T-cell (primary cell): Measurements from ENCODE around the gene TAS2R7. TPM values are rescaled to one million over a fixed set of nuclear protein-coding genes. Genes with fewer than 3 reads are reported as not detected.

ENCODE experiments used
- ATAC-seq, 4 experiments: fragments of 200-7000 bp in 3 of 4; fragments of 150-1000 bp in 1 of 4; cut with Tn5 transposase; replicated peaks in 1 of 4; 1 replicate in 3 of 4; 2 replicates in 1 of 4; pipeline ENCODE4 v1.10.0; 2021; ENCODE audit warnings: moderate library complexity in 3 of 4, mild to moderate bottlenecking in 2 of 4, moderate number of reproducible peaks in 1 of 4
- CTCF ChIA-PET, 2 donors: fragments of 300-600 bp; sonication (Branson Sonifier 250); formaldehyde crosslinking; loops; one replicate each; lab custom pipeline; 2022; ENCODE audit warnings: antibody characterized with exemption in 2 of 2; lab: Charles Lee
- POLR2A ChIA-PET, 2 donors: fragments of 300-600 bp; sonication (Branson Sonifier 250); formaldehyde crosslinking; loops; one replicate each; lab custom pipeline; 2022; ENCODE audit warnings: antibody characterized with exemption in 2 of 2; lab: Charles Lee
- DNase-seq, 35 experiments: peaks; one replicate each; pipeline versions ENCODE4 v3.0.0 to v3.0.0-alpha.2; 2013 to 2023
- H3K27ac ChIP-seq: one replicate; pipeline ENCODE4 v1.5.1; 2013; ENCODE audit warnings: low read length
- H3K27me3 ChIP-seq, 2 experiments: replicated peaks in 1 of 2; 1 replicate in 1 of 2; 2 replicates in 1 of 2; pipeline versions ENCODE4 v1.6.1 to v1.7.0; 2013; ENCODE audit warnings: low read length in 1 of 2, mixed read lengths in 1 of 2; ENCODE audit not compliant: control insufficient read depth in 2 of 2, insufficient read depth in 2 of 2; ENCODE audit errors: extremely low read depth in 1 of 2
- H3K36me3 ChIP-seq, 2 donors: 1 replicate in 1 of 2; 2 replicates in 1 of 2; pipeline versions ENCODE4 v1.6.1 to v1.7.0; 2013; ENCODE audit warnings: low read length in 1 of 2; ENCODE audit not compliant: control insufficient read depth in 2 of 2, insufficient read depth in 1 of 2; ENCODE audit errors: extremely low read depth in 1 of 2
- H3K4me1 ChIP-seq, 2 experiments: 1 replicate in 1 of 2; 2 replicates in 1 of 2; pipeline versions ENCODE4 v1.6.1 to v1.7.0; 2013; ENCODE audit warnings: low read length in 2 of 2, mixed read lengths in 1 of 2; ENCODE audit not compliant: insufficient read depth in 2 of 2, control insufficient read depth in 1 of 2; ENCODE audit errors: extremely low read depth in 1 of 2
- H3K4me3 ChIP-seq, 2 donors: 1 replicate in 1 of 2; 2 replicates in 1 of 2; pipeline versions ENCODE4 v1.5.1 to v1.7.0; 2013; ENCODE audit warnings: mild to moderate bottlenecking in 2 of 2, low read length in 1 of 2, moderate library complexity in 1 of 2; ENCODE audit not compliant: control insufficient read depth in 1 of 2; ENCODE audit errors: extremely low read depth in 1 of 2
- H3K9me3 ChIP-seq: 2 replicates; pipeline ENCODE4 v1.7.0; 2013
- H3K27ac Mint-ChIP-seq, 2 donors: one replicate each; pipeline ENCODE4 v1.8.0; 2020 to 2021; ENCODE audit warnings: mild to moderate bottlenecking in 2 of 2, mixed read lengths in 2 of 2
- H3K27me3 Mint-ChIP-seq, 2 donors: one replicate each; pipeline ENCODE4 v1.8.0; 2021 to 2022; ENCODE audit warnings: mixed read lengths in 2 of 2
- H3K36me3 Mint-ChIP-seq: one replicate; pipeline ENCODE4 v1.8.0; 2021; ENCODE audit warnings: mixed read lengths
- H3K4me1 Mint-ChIP-seq, 3 donors: one replicate each; pipeline ENCODE4 v1.8.0; 2020 to 2022; ENCODE audit warnings: mixed read lengths in 3 of 3, mild to moderate bottlenecking in 1 of 3
- H3K4me3 Mint-ChIP-seq, 3 donors: one replicate each; pipeline ENCODE4 v1.8.0; 2020 to 2022; ENCODE audit warnings: mild to moderate bottlenecking in 3 of 3, mixed read lengths in 3 of 3, moderate library complexity in 3 of 3
- H3K9me3 Mint-ChIP-seq, 3 donors: one replicate each; pipeline ENCODE4 v1.8.0; 2020 to 2022; ENCODE audit warnings: mixed read lengths in 3 of 3
- WGBS: methylation state at CpG from one replicate; pipeline ENCODE4 v1.1.5; 2013; ENCODE audit warnings: missing lambda C conversion rate; ENCODE audit not compliant: insufficient coverage; 5-methylcytosine and 5-hydroxymethylcytosine counted together
- total RNA-seq, 35 experiments: library from RNA in 6 of 35; stranded (reverse) in 6 of 35; fragments of 120-200 nt in 1 of 35; gene quantifications; one replicate each; pipeline versions ENCODE4 v1.2.1 to v1.2.4 and lab custom pipeline; 2013 to 2026

The TAS2R7 gene, protein sequence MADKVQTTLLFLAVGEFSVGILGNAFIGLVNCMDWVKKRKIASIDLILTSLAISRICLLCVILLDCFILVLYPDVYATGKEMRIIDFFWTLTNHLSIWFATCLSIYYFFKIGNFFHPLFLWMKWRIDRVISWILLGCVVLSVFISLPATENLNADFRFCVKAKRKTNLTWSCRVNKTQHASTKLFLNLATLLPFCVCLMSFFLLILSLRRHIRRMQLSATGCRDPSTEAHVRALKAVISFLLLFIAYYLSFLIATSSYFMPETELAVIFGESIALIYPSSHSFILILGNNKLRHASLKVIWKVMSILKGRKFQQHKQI
- total RNA-seq (not detected), total RNA-seq (lab: John Stamatoyannopoulos, UW) (0 to 0.14 (median 0) reads per million in 29 experiments)
- not detected for total RNA-seq (2013)

GRCh38 chr12:10802587-10802986 is at the start of gene TAS2R7:
Gene TAS2R7, minus strand, starts transcription at chr12:10802627. Its CDS starts 57 bp downstream, at chr12:10802570.
- no CpG with 5 or more reads among the region's 4 CpGs for WGBS
- peaks cover 30 to 36% of the 10 kb centered on the region in 2 donors for H3K27me3 Mint-ChIP-seq
- Histone ChIP-seq H3K27ac (no peak within 1 kb of the TSS), H3K9me3 (no peaks in the 10 kb centered on the region), H3K36me3 (no peaks in the 10 kb centered on the region), H3K27me3 (peaks cover 0 to 3% of the 10 kb centered on the region in 2 experiments), H3K4me3 (no peak within 1 kb of the TSS), H3K4me1 (no peaks in the 10 kb centered on the region)
- H3K36me3 Mint-ChIP-seq, result no peaks in the 10 kb centered on the region
- no peaks in the 10 kb centered on the region for H3K4me1 Mint-ChIP-seq
- ChIA-PET CTCF (no interaction called here), POLR2A (no interaction called here)
- ATAC-seq (no peak), DNase-seq (no peak)
- H3K4me3 Mint-ChIP-seq, result no peak within 1 kb of the TSS
- no peak within 1 kb of the TSS for H3K27ac Mint-ChIP-seq
- H3K9me3 Mint-ChIP-seq, result no peaks in the 10 kb centered on the region

DNA sequence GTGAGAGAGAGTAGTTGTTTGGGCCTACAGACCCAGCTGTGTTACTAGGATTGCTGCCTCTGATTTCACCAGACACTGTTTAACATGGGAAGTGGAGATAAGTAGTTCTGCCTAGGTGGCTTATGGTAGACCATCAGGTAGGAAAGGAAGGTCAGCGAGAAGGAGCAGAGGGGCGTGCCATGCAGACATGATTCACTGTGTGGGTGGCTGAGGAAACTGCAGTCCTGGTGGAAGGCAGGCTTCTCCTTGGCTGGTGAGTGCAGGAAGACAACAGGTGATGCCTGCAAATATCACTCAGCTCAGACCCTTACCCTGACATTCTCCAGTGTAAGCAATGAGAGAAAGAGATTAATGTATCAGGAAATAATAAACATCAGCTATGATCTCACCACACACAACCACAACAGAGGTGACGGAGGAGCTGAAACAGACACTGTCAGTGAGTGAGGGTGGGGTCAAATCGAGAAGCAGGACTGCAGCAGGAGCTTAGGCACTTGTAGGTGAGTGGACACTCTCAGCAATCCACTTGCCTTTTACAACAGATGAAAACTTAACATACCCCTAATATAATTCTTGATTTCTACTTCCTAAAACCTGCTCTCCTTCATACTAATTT is 48.9 kb upstream of the TAS2R7 start:
- peaks cover 64% of the 10 kb centered on the region for H3K36me3 Mint-ChIP-seq
- no peak overlapping the region for H3K27ac Mint-ChIP-seq
- POLR2A ChIA-PET, result no interaction called here
- peaks cover 2 to 6% of the 10 kb centered on the region in 2 donors for H3K36me3 ChIP-seq
- H3K4me1 ChIP-seq, result peaks cover 0 to 30% of the 10 kb centered on the region in 2 experiments
- no peak overlapping the region for H3K4me3 ChIP-seq
- H3K4me3 Mint-ChIP-seq, result no peak overlapping the region
- DNase-seq (peak in 2 of 35 experiments; percentile 1 to 7), ATAC-seq (no peak)
- peaks cover 0 to 6% (median 0%) of the 10 kb centered on the region in 3 donors for H3K9me3 Mint-ChIP-seq
- CTCF ChIA-PET, result no interaction called here
- WGBS, result 83% methylated on average over 2 of the region's 4 CpGs
- H3K27me3 ChIP-seq, result no peaks in the 10 kb centered on the region
- H3K4me1 Mint-ChIP-seq, result peaks cover 47 to 60% (median 55%) of the 10 kb centered on the region in 3 donors
- H3K9me3 ChIP-seq, result peaks cover 2% of the 10 kb centered on the region
- H3K27ac ChIP-seq, result no peak overlapping the region
- no peaks in the 10 kb centered on the region for H3K27me3 Mint-ChIP-seq

DNA sequence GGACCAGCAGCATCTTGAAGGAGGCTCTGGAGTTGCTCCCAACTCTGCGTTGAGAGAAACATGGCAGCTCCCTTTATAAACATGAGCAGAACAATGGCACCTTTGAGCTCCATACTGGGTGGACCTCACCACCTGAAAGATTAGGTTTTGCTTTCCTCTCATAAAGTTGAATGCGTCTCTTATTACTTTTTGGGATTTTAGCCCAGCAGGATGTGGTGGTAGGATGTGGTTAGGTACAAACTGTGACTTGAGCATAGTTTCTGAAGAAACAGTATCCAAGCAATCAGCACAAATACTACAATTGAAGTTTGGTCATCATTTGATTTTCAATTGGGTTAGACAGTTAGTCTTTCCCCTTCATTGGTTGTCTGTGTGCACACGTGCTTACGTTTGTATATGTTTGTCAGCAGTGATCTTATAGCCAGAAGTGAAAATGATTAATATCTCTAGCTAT is 47.0 kb upstream of the TAS2R7 start, which contains the start of gene PRR4:
Gene PRR4, minus strand, starts transcription at position 51 of the 454 bp plus-strand sequence. Its CDS starts 38 bp downstream, at position 13.
- peaks cover 60% of the 10 kb centered on the region for H3K36me3 Mint-ChIP-seq
- Histone ChIP-seq H3K9me3 (no peaks in the 10 kb centered on the region), H3K4me1 (peaks cover 0 to 30% of the 10 kb centered on the region in 2 experiments), H3K4me3 (no peak within 1 kb of the TSS), H3K27ac (no peak within 1 kb of the TSS), H3K36me3 (peaks cover 2 to 6% of the 10 kb centered on the region in 2 donors), H3K27me3 (no peaks in the 10 kb centered on the region)
- ChIA-PET CTCF (interaction anchor here in 1 of 2 donors (0.6 kb wide), 1 partner anchor 269 kb away, joined by 6 read pairs; no protein-coding TSS in a partner anchor), POLR2A (interaction anchor here in 1 of 2 donors (0.6 kb wide), 1 partner anchor 925 kb away, joined by 4 read pairs; no protein-coding TSS in a partner anchor)
- no peak within 1 kb of the TSS for H3K4me3 Mint-ChIP-seq
- 0% methylated on average over 1 of the region's 4 CpGs for WGBS
- H3K9me3 Mint-ChIP-seq, result no peaks in the 10 kb centered on the region
- ATAC-seq, result peak in 3 of 4 experiments; percentile 53 to 63 (median 63)
- peak in 6 of 35 experiments; percentile 0 to 30 (median 4) for DNase-seq
- no peaks in the 10 kb centered on the region for H3K27me3 Mint-ChIP-seq
- H3K27ac Mint-ChIP-seq, result peak within 1 kb of the TSS in 1 of 2 donors; percentile 40
- peaks cover 46 to 51% (median 46%) of the 10 kb centered on the region in 3 donors for H3K4me1 Mint-ChIP-seq

DNA sequence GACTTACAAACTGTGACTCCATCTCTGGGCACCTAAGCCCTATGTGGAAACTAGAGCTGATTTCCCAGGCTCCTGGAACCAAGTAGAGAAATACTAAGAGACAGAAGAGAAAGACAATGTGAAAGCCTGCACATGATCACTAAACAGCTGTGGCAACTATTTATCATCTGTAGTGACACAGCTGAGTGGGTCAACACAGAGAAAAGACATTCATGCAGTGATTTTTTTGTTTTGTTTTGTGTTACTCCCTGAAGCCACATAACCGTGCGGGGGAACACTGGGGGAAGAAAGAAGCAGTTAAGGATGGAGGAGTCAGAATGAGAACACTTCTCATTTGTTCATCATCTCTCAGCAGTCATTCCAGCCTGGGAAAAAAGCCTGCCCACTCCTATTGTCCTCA is 45.3 kb upstream of the TAS2R7 start:
- no peak overlapping the region for H3K27ac Mint-ChIP-seq
- Histone ChIP-seq H3K27me3 (no peaks in the 10 kb centered on the region), H3K36me3 (peaks cover 2 to 6% of the 10 kb centered on the region in 2 donors), H3K4me1 (peaks cover 0 to 14% of the 10 kb centered on the region in 2 experiments), H3K27ac (no peak overlapping the region), H3K4me3 (no peak overlapping the region), H3K9me3 (no peaks in the 10 kb centered on the region)
- CTCF ChIA-PET, result interaction anchor here in 1 of 2 donors (0.6 kb wide), 1 partner anchor 1617 kb away, joined by 5 read pairs; no protein-coding TSS in a partner anchor
- WGBS, result no CpG with 5 or more reads among the region's 2 CpGs
- H3K9me3 Mint-ChIP-seq, result no peaks in the 10 kb centered on the region
- POLR2A ChIA-PET, result interaction anchor here in 1 of 2 donors (0.6 kb wide), 1 partner anchor 1010 kb away, joined by 3 read pairs; no protein-coding TSS in a partner anchor
- DNase-seq (no peak), ATAC-seq (no peak)
- H3K4me3 Mint-ChIP-seq, result no peak overlapping the region
- peaks cover 36 to 39% (median 37%) of the 10 kb centered on the region in 3 donors for H3K4me1 Mint-ChIP-seq
- peaks cover 64% of the 10 kb centered on the region for H3K36me3 Mint-ChIP-seq
- no peaks in the 10 kb centered on the region for H3K27me3 Mint-ChIP-seq

GRCh38 chr12:10842862-10843261 is 40.4 kb upstream of the TAS2R7 start:
- Histone ChIP-seq H3K9me3 (no peaks in the 10 kb centered on the region), H3K4me3 (no peak overlapping the region), H3K4me1 (no peaks in the 10 kb centered on the region), H3K36me3 (peaks cover 0 to 6% of the 10 kb centered on the region in 2 donors), H3K27me3 (no peaks in the 10 kb centered on the region), H3K27ac (no peak overlapping the region)
- Mint-ChIP-seq H3K36me3 (peaks cover 53% of the 10 kb centered on the region), H3K4me1 (no peaks in the 10 kb centered on the region), H3K9me3 (peaks cover 0 to 8% (median 3%) of the 10 kb centered on the region in 3 donors), H3K27me3 (no peaks in the 10 kb centered on the region), H3K27ac (no peak overlapping the region), H3K4me3 (no peak overlapping the region)
- no peak for DNase-seq
- no CpG with 5 or more reads among the region's 2 CpGs for WGBS
- ChIA-PET CTCF (no interaction called here), POLR2A (no interaction called here)
- no peak for ATAC-seq

- H3K4me3 Mint-ChIP-seq, result no peak overlapping the region
- H3K9me3 Mint-ChIP-seq, result peaks cover 0 to 15% (median 5%) of the 10 kb centered on the region in 3 donors
- WGBS, result no CpG with 5 or more reads among the region's 3 CpGs
- H3K4me3 ChIP-seq, result no peak overlapping the region
- no peaks in the 10 kb centered on the region for H3K4me1 Mint-ChIP-seq
- no peaks in the 10 kb centered on the region for H3K36me3 ChIP-seq
- H3K36me3 Mint-ChIP-seq, result peaks cover 34% of the 10 kb centered on the region
- ATAC-seq (no peak), DNase-seq (no peak)
- H3K27ac ChIP-seq, result no peak overlapping the region
- H3K9me3 ChIP-seq, result no peaks in the 10 kb centered on the region
- CTCF ChIA-PET, result no interaction called here
- H3K27me3 Mint-ChIP-seq, result no peaks in the 10 kb centered on the region
- H3K27me3 ChIP-seq, result no peaks in the 10 kb centered on the region
- H3K4me1 ChIP-seq, result no peaks in the 10 kb centered on the region
- no peak overlapping the region for H3K27ac Mint-ChIP-seq
- POLR2A ChIA-PET, result no interaction called here
Measured at GRCh38 chr12:10838461-10838860, 36.0 kb upstream of the TAS2R7 start.
